HCEC 1CT (cell line): ENCODE measurements around the gene POLR1F.
"Not testable (repeated sequence)": the region's sequence is repeated elsewhere in the genome, so short reads cannot be mapped to it uniquely, and the experiment has no call there.

Experiments
- DNase-seq: peaks from one replicate; pipeline ENCODE4 v3.0.0-alpha.2; 2017

POLR1F gene

GRCh38 chr7:19708397-19709248 lies at the start of gene POLR1F:
TSS of gene POLR1F (minus strand) at chr7:19709037. CDS start at chr7:19709016, 21 bp downstream.
- DNase-seq, result peak; percentile 92

GRCh38 chr7:19754521-19755116 lies 45.8 kb upstream of the POLR1F start:
- DNase-seq, result peak; percentile 20

GRCh38 chr7:19752020-19752419 lies 43.2 kb upstream of the POLR1F start:
- no peak for DNase-seq

GRCh38 chr7:19749658-19750057 lies 40.8 kb upstream of the POLR1F start:
- no peak for DNase-seq

GRCh38 chr7:19747740-19748339 lies 39.0 kb upstream of the POLR1F start:
- peak; percentile 58 for DNase-seq

GRCh38 chr7:19744075-19744474 lies 35.2 kb upstream of the POLR1F start:
- no peak for DNase-seq

GRCh38 chr7:19728716-19729115 lies 19.9 kb upstream of the POLR1F start:
- no peak for DNase-seq

GRCh38 chr7:19725770-19726169 lies 16.9 kb upstream of the POLR1F start:
- DNase-seq, result no peak

GRCh38 chr7:19715499-19715898 lies 6.7 kb upstream of the POLR1F start:
- no peak for DNase-seq

- peak; percentile 42 for DNase-seq
Measured at GRCh38 chr7:19713676-19714075, 4.8 kb upstream of the POLR1F start.

GRCh38 chr7:19709249-19709578 lies 377 bp upstream of the POLR1F start:
- no peak for DNase-seq

- DNase-seq, result peak; percentile 27
Measured at GRCh38 chr7:19707240-19707639, 1.6 kb downstream of the POLR1F start.

- no peak for DNase-seq
Measured at GRCh38 chr7:19705663-19706062, 3.2 kb downstream of the POLR1F start.

- no peak for DNase-seq
Measured at GRCh38 chr7:19701471-19701870, 7.4 kb downstream of the POLR1F start.

- no peak for DNase-seq
Measured at GRCh38 chr7:19700936-19701335, 7.9 kb downstream of the POLR1F start.

- peak; percentile 9 for DNase-seq
Measured at GRCh38 chr7:19698331-19698730, 10.5 kb downstream of the POLR1F start.

- no peak for DNase-seq
Measured at GRCh38 chr7:19696926-19697325, 11.9 kb downstream of the POLR1F start.

- DNase-seq, result no peak
Measured at GRCh38 chr7:19692111-19692828, 16.6 kb downstream of the POLR1F start.

- peak; percentile 54 for DNase-seq
Measured at GRCh38 chr7:19690736-19691135, 18.1 kb downstream of the POLR1F start.

GRCh38 chr7:19689130-19689529 lies 19.7 kb downstream of the POLR1F start:
- not testable (repeated sequence) for DNase-seq

GRCh38 chr7:19681596-19681995 lies 27.2 kb downstream of the POLR1F start:
- DNase-seq, result no peak

GRCh38 chr7:19677180-19677579 lies 31.7 kb downstream of the POLR1F start:
- DNase-seq, result no peak

- DNase-seq, result no peak
Measured at GRCh38 chr7:19675816-19676215, 33.0 kb downstream of the POLR1F start.
